IPS-NIHi11 (cell line): Measurements from ENCODE around the gene GPR176.

ENCODE experiments used
- DNase-seq: peaks from one replicate; pipeline ENCODE4 v3.0.0; 2012; ENCODE audit warnings: mixed read lengths, low spot score

The GPR176 gene

GRCh38 chr15:39782441-39783138 lies 137.5 kb downstream of the GPR176 start, which contains the start of gene FSIP1:
FSIP1 (minus strand) TSS chr15:39782841; CDS start chr15:39776524, 6,317 bp downstream.
- DNase-seq = peak; percentile 99

DNA sequence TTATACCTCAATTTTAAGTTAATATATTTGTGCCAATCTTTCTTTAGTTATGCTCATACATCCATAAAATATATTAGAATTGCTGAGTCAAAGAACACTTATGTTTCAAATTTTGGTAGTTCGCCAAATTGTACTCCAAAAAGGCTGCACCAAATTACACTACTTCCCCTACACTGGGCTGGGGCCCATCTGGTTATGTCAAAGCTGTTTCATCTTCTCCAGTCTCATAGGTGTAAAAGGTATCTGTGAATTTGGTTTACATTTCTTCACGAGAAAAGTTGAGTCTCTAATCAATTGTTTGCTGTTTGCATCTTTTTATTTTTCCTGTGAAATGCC lies 138.1 kb downstream of the GPR176 start:
- DNase-seq = no peak

DNA sequence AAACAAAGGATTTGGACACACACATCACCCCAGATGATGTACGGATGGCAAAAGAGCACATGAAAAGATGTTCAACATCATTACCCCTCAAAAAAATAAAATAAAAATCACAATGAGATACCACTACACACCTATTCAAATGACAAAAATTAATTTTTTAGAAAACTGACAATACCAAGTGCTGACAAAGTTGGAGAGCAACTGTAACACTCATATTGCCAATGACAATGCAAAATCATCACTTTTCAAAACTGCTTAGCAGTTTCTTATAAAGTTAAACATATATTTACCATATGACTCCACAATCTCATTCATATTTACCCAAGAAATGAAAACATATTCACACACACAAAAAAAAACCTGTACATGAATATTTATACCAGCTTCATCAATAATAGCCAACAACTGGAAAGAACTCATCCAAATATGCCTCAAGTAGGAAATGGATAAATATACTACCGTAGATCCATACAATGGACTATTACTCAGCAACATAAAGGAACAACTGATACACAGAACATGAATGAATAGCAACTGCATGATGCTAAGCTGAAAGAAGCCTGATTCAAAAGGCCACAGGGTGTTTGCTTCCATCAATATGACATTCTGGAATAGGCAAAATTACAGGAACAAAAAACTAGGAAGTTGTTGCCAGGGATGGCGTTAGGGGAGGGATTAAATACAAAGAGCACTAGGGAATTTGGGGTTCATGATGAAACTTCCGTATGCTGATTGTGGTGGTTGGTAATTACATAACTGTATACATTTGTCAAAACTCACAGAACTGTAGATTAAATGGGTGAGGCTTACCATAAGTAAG lies 138.7 kb downstream of the GPR176 start:
- no peak for DNase-seq

DNA sequence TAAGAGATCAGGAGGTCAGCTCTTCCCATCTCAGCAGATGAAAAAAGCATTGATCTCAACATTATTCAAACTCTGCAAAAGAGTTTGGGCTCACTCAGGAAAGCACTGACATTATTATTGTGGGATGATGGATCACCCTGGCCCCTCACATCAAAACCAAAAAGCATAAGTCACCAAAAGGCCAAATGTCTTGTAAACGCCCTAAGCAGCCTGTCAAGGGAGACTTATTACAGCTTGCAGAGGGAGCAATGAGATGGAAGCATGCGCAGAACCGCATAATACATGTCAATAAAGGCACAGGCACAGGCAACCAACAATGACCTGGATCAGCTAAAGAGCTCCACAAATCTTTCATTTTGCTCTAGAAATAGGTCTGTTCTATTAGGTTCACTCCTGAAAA lies 142.0 kb downstream of the GPR176 start:
- DNase-seq = no peak

DNA sequence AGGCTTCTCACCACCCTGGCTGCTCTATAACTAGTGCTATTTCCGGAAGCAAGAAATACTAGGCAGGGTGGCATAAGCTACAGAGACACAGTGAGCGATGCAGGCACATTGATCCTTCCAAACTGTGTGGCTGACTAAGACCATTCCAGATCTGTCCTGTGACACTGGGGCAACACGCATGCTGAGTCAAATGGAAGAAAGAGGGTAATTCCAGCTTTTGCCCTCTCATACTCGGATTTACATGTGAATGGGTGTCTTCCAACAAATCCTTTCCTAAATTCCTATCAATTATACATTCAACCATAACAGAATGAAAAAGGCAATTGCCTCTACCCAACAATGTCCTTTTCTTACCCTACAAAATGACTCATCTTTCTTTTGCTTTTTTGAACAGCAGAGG lies 142.6 kb downstream of the GPR176 start:
- DNase-seq = no peak

DNA sequence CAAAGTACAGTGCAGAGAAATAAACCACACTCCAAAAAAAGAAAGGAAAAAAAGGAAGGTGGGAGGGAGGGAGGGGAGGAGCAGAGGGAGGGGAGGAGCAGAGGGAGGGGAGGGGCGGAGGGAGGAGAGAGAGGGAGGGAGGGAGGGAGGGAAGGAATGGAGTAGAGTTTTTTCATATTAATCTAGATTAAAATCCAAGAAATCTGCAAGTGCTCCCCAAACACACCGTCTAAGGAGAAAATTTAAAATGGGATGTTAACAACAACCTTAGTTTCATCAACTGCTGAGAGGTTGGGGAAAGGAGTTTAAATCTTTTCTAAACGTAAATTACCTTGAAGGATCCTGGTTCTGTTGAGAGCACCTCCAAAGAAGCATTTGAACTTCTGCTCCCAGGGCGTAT lies 144.0 kb downstream of the GPR176 start:
- no peak for DNase-seq

GRCh38 chr15:39774688-39775267 lies 145.3 kb downstream of the GPR176 start:
- no peak for DNase-seq

GRCh38 chr15:39770748-39771689 lies 149.0 kb downstream of the GPR176 start:
- no peak for DNase-seq

DNA sequence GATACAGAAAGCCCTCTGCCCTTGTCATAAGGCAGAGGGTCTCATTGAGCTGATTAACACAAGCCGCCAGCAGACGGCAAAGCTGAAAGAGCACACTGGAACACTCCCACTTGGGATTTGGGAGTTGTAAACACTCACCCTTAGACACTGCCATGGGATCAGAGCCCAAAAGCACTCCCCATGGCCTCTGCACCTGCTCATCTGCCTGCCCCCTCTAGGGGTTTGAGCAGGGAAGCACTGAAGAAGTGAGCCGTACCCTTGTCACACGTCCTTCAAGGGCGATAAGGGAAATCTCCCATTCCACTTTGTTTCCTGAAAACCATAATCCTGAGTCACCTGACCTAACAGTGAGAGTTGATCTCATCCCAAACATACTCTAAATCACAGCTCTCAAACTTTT lies 152.1 kb downstream of the GPR176 start:
- no peak for DNase-seq

DNA sequence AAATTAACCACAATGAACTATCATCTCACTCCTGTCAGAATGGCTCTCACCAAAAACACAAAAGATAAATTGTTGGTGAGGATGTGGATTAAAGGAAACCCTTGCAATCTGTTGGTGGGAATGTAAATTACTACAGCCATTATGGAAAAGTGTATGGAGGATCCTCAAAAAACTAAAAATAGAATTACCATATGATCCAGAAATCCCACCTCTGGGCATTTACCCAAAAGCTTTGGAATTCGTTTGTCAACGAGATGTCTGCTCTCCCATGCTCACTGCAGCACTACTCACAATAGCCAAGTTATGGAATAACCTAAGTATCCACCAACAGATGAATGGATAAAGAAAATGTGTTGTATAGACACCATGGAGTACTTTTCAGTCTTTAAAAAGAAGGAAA lies 159.1 kb downstream of the GPR176 start:
- DNase-seq = no peak

GRCh38 chr15:39756806-39757522 lies 163.1 kb downstream of the GPR176 start:
- DNase-seq = peak; percentile 45

- no peak for DNase-seq
Measured at GRCh38 chr15:39752991-39753390, 167.1 kb downstream of the GPR176 start.

DNA sequence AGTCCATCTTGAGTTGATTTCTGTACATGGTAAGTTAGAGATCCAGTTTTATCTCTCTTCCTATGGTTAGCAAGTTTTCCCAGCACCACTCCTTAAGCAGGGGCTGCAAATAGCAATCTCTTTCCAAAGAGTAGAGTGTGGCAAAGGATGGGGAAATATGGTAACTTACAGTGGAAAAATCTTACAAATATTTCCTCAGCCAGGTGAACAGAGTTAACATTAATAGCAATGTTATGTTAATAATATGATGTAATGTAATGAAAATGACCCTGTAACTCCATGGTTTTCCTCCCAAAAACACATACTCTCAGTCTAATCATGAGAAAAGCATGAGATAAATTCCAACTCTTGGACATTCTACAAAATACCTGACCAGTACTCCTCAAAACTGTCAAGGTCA lies 167.8 kb downstream of the GPR176 start:
- no peak for DNase-seq
